GM23248 (cell line): ENCODE results near the gene POU5F1. TPM values are rescaled to one million over a fixed set of nuclear protein-coding genes. Genes with fewer than 3 reads are reported as not detected.
"Not testable (repeated sequence)": the region's sequence is repeated elsewhere in the genome, so short reads cannot be mapped to it uniquely, and the experiment has no call there.

Experiments
- DNase-seq: peaks from one replicate; pipeline ENCODE4 v3.0.0-alpha.2; 2015
- H2AFZ ChIP-seq: fragments of 200-600 bp; sonication (generic); 2 replicates; pipeline ENCODE4 v1.6.1; 2016; ENCODE audit warnings: antibody characterized with exemption
- H3F3A ChIP-seq: fragments of 200-600 bp; sonication (generic); 2 replicates; pipeline ENCODE4 v1.6.1; 2016; ENCODE audit warnings: mild to moderate bottlenecking, antibody characterized with exemption, mixed run types; ENCODE audit not compliant: insufficient read depth
- H3K27ac ChIP-seq: fragments of 200-600 bp; sonication (generic); 2 replicates; pipeline ENCODE4 v1.5.1; 2016; ENCODE audit warnings: mild to moderate bottlenecking
- H3K27me3 ChIP-seq: fragments of 200-600 bp; sonication (generic); replicated peaks from 2 replicates; pipeline ENCODE4 v1.6.1; 2016; ENCODE audit warnings: mild to moderate bottlenecking; ENCODE audit not compliant: insufficient read depth
- H3K36me3 ChIP-seq: fragments of 200-600 bp; sonication (generic); 2 replicates; pipeline ENCODE4 v1.6.1; 2016; ENCODE audit warnings: low read depth, mild to moderate bottlenecking
- H3K4me1 ChIP-seq: fragments of 200-600 bp; sonication (generic); 2 replicates; pipeline ENCODE4 v1.6.1; 2016; ENCODE audit warnings: mild to moderate bottlenecking; ENCODE audit not compliant: insufficient read depth
- H3K4me2 ChIP-seq: fragments of 200-600 bp; sonication (generic); one replicate; pipeline ENCODE4 v1.6.1; 2016; ENCODE audit warnings: mild to moderate bottlenecking; ENCODE audit not compliant: unreplicated experiment
- H3K4me3 ChIP-seq: fragments of 200-600 bp; sonication (generic); 2 replicates; pipeline ENCODE4 v1.5.1; 2016; ENCODE audit warnings: mild to moderate bottlenecking
- H3K79me2 ChIP-seq: fragments of 200-600 bp; sonication (generic); 2 replicates; pipeline ENCODE4 v1.6.1; 2016; ENCODE audit warnings: mild to moderate bottlenecking; ENCODE audit not compliant: insufficient read depth
- H3K9ac ChIP-seq: fragments of 200-600 bp; sonication (generic); 2 replicates; pipeline ENCODE4 v1.6.1; 2016; ENCODE audit warnings: mild to moderate bottlenecking
- H3K9me2 ChIP-seq: fragments of 200-600 bp; sonication (generic); 2 replicates; pipeline ENCODE4 v1.6.1; 2016; ENCODE audit warnings: mixed run types, mild to moderate bottlenecking, moderate library complexity; ENCODE audit not compliant: insufficient read depth
- H3K9me3 ChIP-seq: fragments of 200-600 bp; sonication (generic); one replicate; pipeline ENCODE4 v1.6.1; 2017; ENCODE audit warnings: low read depth
- H4K20me1 ChIP-seq: fragments of 200-600 bp; sonication (generic); 2 replicates; pipeline ENCODE4 v1.6.0; 2016; ENCODE audit not compliant: insufficient read depth
- EZH2 ChIP-seq: fragments of 200-600 bp; sonication (generic); IDR thresholded peaks from 2 replicates; pipeline ENCODE4 v1.6.1; 2018; ENCODE audit warnings: antibody characterized with exemption, mild to moderate bottlenecking; ENCODE audit not compliant: insufficient read depth, poor library complexity, severe bottlenecking
- EZH2phosphoT487 ChIP-seq: fragments of 200-600 bp; sonication (generic); IDR thresholded peaks from 2 replicates; pipeline ENCODE4 v1.6.1; 2018; ENCODE audit warnings: antibody characterized with exemption, moderate library complexity, mild to moderate bottlenecking, low read depth; ENCODE audit not compliant: insufficient read depth
- WGBS, 2 experiments: methylation state at CpG; one replicate each; pipeline ENCODE4 v1.1.6; 2015 to 2017; ENCODE audit warnings: low lambda C conversion rate in 2 of 2, low coverage in 1 of 2; ENCODE audit errors: missing lambda C conversion rate in 2 of 2; 5-methylcytosine and 5-hydroxymethylcytosine counted together
- in situ Hi-C: fragments of 300-500 bp; cut with MboI; formaldehyde crosslinking; loops from 2 replicates; pipeline ENCODE4 v1.15.0; 2020
- polyA plus RNA-seq: library from polyadenylated mRNA; unstranded; fragments of >200 nt; fragmentation: Nextera tagmentation; extraction: Ambion mirVana; gene quantifications from 2 replicates; pipeline ENCODE4 v1.2.1, GENCODE V29; 2016
- total RNA-seq: library from RNA; depleted of rRNA; stranded (reverse); fragments of >200 nt; shearing (Covaris generic); gene quantifications from 2 replicates; pipeline ENCODE4 v1.2.3, GENCODE V29; 2014; rRNA removed

POU5F1 gene
- total RNA-seq (0.22 TPM in 1 of 2 replicates, not detected in the other), polyA plus RNA-seq (0.61 and 0.88 TPM in 2 replicates)

GRCh38 chr6:31170600-31170881 lies at the start of gene POU5F1:
POU5F1 (minus strand) TSS chr6:31170682; CDS start chr6:31170620, 62 bp downstream.
- TF ChIP-seq EZH2phosphoT487 (no peak), EZH2 (no peak)
- no peak within 1 kb of the TSS for H3K4me3 ChIP-seq
- H2AFZ ChIP-seq, result no peak within 1 kb of the TSS
- no peaks in the 10 kb centered on the region for H3K9me3 ChIP-seq
- WGBS, 2 experiments, result 56 to 63% methylated on average over 4 to 9 of the region's 9 CpGs
- DNase-seq, result no peak
- peaks cover under 1% of the 10 kb centered on the region; the same call in 1 of the 2 replicates for H3K4me1 ChIP-seq
- H3K4me2 ChIP-seq, result no peak within 1 kb of the TSS
- no peaks in the 10 kb centered on the region for H3K79me2 ChIP-seq
- no peaks in the 10 kb centered on the region for H3K27me3 ChIP-seq
- H3F3A ChIP-seq, result peaks cover 7% of the 10 kb centered on the region; the same call in 1 of the 2 replicates
- no peaks in the 10 kb centered on the region for H3K9me2 ChIP-seq
- H3K36me3 ChIP-seq, result no peaks in the 10 kb centered on the region
- in situ Hi-C loops, result no loop called here
- no peak within 1 kb of the TSS for H3K27ac ChIP-seq
- no peak within 1 kb of the TSS for H3K9ac ChIP-seq
- H4K20me1 ChIP-seq, result no peaks in the 10 kb centered on the region

DNA sequence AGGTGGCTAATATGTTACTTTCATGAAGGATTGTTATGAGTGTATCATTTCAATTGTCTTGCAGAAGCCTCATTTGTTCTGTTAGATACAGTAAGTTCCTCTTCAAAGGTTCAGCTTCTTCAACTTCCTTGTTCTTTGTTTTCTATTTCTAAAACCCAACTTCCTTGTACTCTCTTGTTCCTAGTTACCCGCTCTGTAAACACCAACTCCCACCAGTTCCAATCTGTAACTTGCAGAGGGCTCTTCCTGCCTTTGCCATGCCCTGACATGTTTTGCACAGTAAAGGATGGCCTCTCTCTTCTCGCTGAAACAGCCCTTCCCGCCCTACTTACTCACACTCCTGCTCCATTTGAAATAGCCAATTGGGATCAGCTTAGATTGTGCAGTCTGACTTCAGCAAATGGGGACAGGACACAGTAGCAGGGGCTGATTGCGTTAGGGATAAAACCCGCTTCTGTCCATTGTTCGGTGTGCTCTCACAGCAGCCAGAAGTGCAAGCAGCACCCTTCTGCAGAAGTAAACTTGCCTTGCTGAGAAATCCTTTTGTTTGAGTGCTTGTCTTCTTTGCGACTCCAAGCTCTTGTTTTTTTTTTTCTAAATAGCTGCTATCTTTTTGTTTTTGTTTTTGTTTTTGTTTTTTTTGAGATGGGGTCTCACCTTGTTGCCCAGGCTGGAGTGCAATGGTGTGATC lies 45.9 kb upstream of the POU5F1 start:
- no peak overlapping the region for H3K27ac ChIP-seq
- no peaks in the 10 kb centered on the region for H3K9me3 ChIP-seq
- H3K4me2 ChIP-seq, result no peak overlapping the region
- no peaks in the 10 kb centered on the region for H3K79me2 ChIP-seq
- H2AFZ ChIP-seq, result no peak overlapping the region
- H3K27me3 ChIP-seq, result peaks cover 7% of the 10 kb centered on the region; the same call in 1 of the 2 replicates
- in situ Hi-C loops, result no loop called here
- H4K20me1 ChIP-seq, result no peaks in the 10 kb centered on the region
- H3F3A ChIP-seq, result no peaks in the 10 kb centered on the region
- H3K9ac ChIP-seq, result no peak overlapping the region
- no peak for DNase-seq
- H3K4me3 ChIP-seq, result no peak overlapping the region
- no peak for TF ChIP-seq EZH2
- TF ChIP-seq EZH2phosphoT487, result no peak
- no peaks in the 10 kb centered on the region for H3K36me3 ChIP-seq
- H3K9me2 ChIP-seq, result no peaks in the 10 kb centered on the region
- WGBS, 2 experiments, result 72 to 75% methylated on average over 7 of the region's 7 CpGs
- no peaks in the 10 kb centered on the region for H3K4me1 ChIP-seq

- DNase-seq, H3K79me2 ChIP-seq, H3K9me2 ChIP-seq, H3K36me3 ChIP-seq, H2AFZ ChIP-seq, H3F3A ChIP-seq, H3K4me3 ChIP-seq, H3K27me3 ChIP-seq, H3K4me2 ChIP-seq, in situ Hi-C loops, H4K20me1 ChIP-seq, H3K9ac ChIP-seq, H3K9me3 ChIP-seq, H3K27ac ChIP-seq, H3K4me1 ChIP-seq: not testable (repeated sequence)
- WGBS, 2 experiments, result 16 to 23% methylated on average over 2 of the region's 2 CpGs
These were observed 44.7 kb upstream of the POU5F1 start for GRCh38 chr6:31215216-31215615.

DNA sequence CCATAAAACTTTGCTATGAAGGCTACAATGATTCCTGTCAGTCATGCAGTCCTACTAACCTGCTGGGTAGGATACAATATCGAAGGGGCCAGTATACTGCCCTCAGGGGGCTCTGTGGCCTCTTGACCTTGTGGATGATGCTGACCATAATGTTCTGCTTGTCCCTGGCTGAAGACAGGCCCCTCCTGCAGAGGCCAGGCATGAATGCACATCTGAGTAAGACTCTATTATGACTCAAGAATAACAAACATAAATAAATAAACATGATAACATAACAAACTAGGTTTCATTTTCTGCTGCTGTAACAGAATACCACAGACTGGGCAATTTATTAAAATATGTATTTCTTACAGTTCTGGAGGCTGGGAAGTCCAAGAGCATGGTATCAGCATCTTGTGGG lies 44.0 kb upstream of the POU5F1 start:
- H3K4me1 ChIP-seq, result no peaks in the 10 kb centered on the region
- DNase-seq, result no peak
- H3K9me3 ChIP-seq, result no peaks in the 10 kb centered on the region
- peaks cover 7% of the 10 kb centered on the region; the same call in 1 of the 2 replicates for H3K27me3 ChIP-seq
- H3K4me3 ChIP-seq, result no peak overlapping the region
- no peaks in the 10 kb centered on the region for H3F3A ChIP-seq
- TF ChIP-seq EZH2phosphoT487 (no peak), EZH2 (no peak)
- no peak overlapping the region for H3K9ac ChIP-seq
- no peaks in the 10 kb centered on the region for H3K9me2 ChIP-seq
- no peak overlapping the region for H2AFZ ChIP-seq
- no peaks in the 10 kb centered on the region for H3K79me2 ChIP-seq
- in situ Hi-C loops, result no loop called here
- no peak overlapping the region for H3K4me2 ChIP-seq
- no peaks in the 10 kb centered on the region for H3K36me3 ChIP-seq
- H4K20me1 ChIP-seq, result no peaks in the 10 kb centered on the region
- no peak overlapping the region for H3K27ac ChIP-seq
- WGBS, 2 experiments, result 27 to 50% methylated on average over 1 of the region's 1 CpG
